ENCODE results near the gene COA5. TPM values are rescaled to one million over a fixed set of nuclear protein-coding genes. Genes with fewer than 3 reads are reported as not detected.

The COA5 gene
- total and polyA plus RNA-seq, 7 donors = 22.5 to 58.5 (median 33.2) TPM

GRCh38 chr2:98592565-98592964, 15.7 kb downstream of the COA5 start:
- WGBS, 3 donors = 93 to 95% (median 94%) methylated on average over 8 of the region's 8 CpGs
- intact Hi-C loops (cut with DNase I) = no loop called here
- peaks cover 0 to 23% of the 10 kb centered on the region in 2 donors for H3K36me3 ChIP-seq (ENCODE audit: insufficient read depth in 1 of 2, low read depth in 1 of 2)
- H3K27me3 ChIP-seq (ENCODE audit: insufficient read depth in 3 of 3, low read length in 2 of 3) = no peaks in the 10 kb centered on the region
- no peak overlapping the region for H3K27ac ChIP-seq
- no peaks in the 10 kb centered on the region for H3K4me1 ChIP-seq
- H3K9me3 ChIP-seq = no peaks in the 10 kb centered on the region
- DNase-seq (no peak), ATAC-seq (peak in 1 of 4 donors; percentile 5)
- no peak for TF ChIP-seq CTCF (IDR thresholded peaks at IDR 0.05)
- no peak overlapping the region for H3K4me3 ChIP-seq

GRCh38 chr2:98589489-98589888, 18.8 kb downstream of the COA5 start:
- H3K27me3 ChIP-seq (ENCODE audit: insufficient read depth in 3 of 3, low read length in 2 of 3) = no peaks in the 10 kb centered on the region
- no peak for TF ChIP-seq CTCF (IDR thresholded peaks at IDR 0.05)
- ATAC-seq = no peak
- no peak overlapping the region for H3K4me3 ChIP-seq
- no peak for DNase-seq
- H3K9me3 ChIP-seq = no peaks in the 10 kb centered on the region
- intact Hi-C loops (cut with DNase I) = no loop called here
- no peak overlapping the region for H3K27ac ChIP-seq
- no peaks in the 10 kb centered on the region for H3K4me1 ChIP-seq
- H3K36me3 ChIP-seq (ENCODE audit: insufficient read depth in 1 of 2, low read depth in 1 of 2) = peaks cover 0 to 20% of the 10 kb centered on the region in 2 donors
- 69 to 91% (median 77%) methylated on average over 4 of the region's 4 CpGs for WGBS, 3 donors

DNA sequence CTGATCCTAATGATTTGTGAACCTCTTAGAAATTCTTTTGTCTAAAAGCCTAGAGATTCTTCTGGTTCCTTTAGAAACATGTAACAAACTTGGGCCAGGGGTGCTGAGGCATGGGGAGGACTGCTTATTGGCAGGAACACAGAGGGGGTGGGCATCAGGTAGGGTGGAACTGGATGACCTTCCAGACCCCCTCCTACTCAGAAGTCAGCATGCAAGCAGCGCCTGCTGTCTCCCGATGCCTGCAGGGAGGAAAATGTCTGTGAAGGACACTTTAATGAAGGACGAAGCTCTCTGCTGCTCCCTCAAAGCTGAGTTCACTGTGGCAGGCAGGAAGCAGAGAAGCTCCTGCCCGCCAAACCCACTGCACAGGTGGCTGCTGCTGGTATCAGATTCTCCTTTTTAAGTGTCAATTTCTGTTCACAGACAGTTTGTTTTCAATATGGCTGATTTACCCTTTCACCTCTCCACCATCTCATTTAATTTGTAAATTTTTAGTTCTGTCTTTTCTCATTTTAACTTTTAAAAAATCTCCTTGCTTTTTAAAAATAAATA, 19.4 kb downstream of the COA5 start:
- intact Hi-C loops (cut with DNase I) = no loop called here
- DNase-seq (no peak), ATAC-seq (no peak)
- no peak overlapping the region for H3K4me3 ChIP-seq
- peaks cover 0 to 23% of the 10 kb centered on the region in 2 donors for H3K36me3 ChIP-seq (ENCODE audit: insufficient read depth in 1 of 2, low read depth in 1 of 2)
- no peaks in the 10 kb centered on the region for H3K27me3 ChIP-seq (ENCODE audit: insufficient read depth in 3 of 3, low read length in 2 of 3)
- no peaks in the 10 kb centered on the region for H3K9me3 ChIP-seq
- TF ChIP-seq CTCF (IDR thresholded peaks at IDR 0.05) = no peak
- H3K4me1 ChIP-seq = no peaks in the 10 kb centered on the region
- no peak overlapping the region for H3K27ac ChIP-seq
- 52 to 64% (median 55%) methylated on average over 4 of the region's 4 CpGs for WGBS, 3 donors

GRCh38 chr2:98586551-98587140, 21.7 kb downstream of the COA5 start:
- peaks cover 0 to 43% of the 10 kb centered on the region in 2 donors for H3K36me3 ChIP-seq (ENCODE audit: insufficient read depth in 1 of 2, low read depth in 1 of 2)
- H3K4me3 ChIP-seq = no peak overlapping the region
- no peak for ATAC-seq
- no peaks in the 10 kb centered on the region for H3K9me3 ChIP-seq
- DNase-seq = peak in 1 of 2 donors; percentile 20
- no peaks in the 10 kb centered on the region for H3K4me1 ChIP-seq
- TF ChIP-seq CTCF (IDR thresholded peaks at IDR 0.05) = no peak
- no peak overlapping the region for H3K27ac ChIP-seq
- intact Hi-C loops (cut with DNase I) = no loop called here
- no peaks in the 10 kb centered on the region for H3K27me3 ChIP-seq (ENCODE audit: insufficient read depth in 3 of 3, low read length in 2 of 3)
- WGBS, 3 donors = 87 to 89% (median 89%) methylated on average over 6 of the region's 6 CpGs

DNA sequence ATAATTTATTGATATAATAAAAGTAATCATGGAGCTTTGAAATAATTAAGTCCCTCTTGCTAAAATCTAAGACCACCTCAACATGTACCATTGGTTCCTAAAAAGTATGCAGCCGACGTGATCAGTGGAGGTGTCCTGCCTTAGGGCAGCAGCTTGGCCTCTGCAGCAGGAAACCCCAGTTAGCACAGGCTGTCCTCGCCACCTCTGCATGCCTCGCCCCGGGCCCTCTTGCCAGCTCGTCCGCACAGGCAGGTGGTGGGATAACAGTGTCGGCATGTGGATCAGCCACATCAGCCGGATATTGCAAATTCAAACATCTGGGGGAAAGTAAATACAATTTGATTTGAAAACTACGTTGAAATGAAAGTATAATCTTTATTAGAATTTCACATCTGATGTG, 22.9 kb downstream of the COA5 start:
- no peak for DNase-seq
- intact Hi-C loops (cut with DNase I) = no loop called here
- Histone ChIP-seq H3K4me1 (no peaks in the 10 kb centered on the region), H3K4me3 (no peak overlapping the region), H3K9me3 (no peaks in the 10 kb centered on the region), H3K27ac (no peak overlapping the region), H3K27me3 (ENCODE audit: insufficient read depth in 3 of 3, low read length in 2 of 3) (no peaks in the 10 kb centered on the region), H3K36me3 (ENCODE audit: insufficient read depth in 1 of 2, low read depth in 1 of 2) (peaks cover 0 to 51% of the 10 kb centered on the region in 2 donors)
- no peak for TF ChIP-seq CTCF (IDR thresholded peaks at IDR 0.05)
- WGBS, 3 donors = 89 to 95% (median 95%) methylated on average over 10 of the region's 10 CpGs
- no peak for ATAC-seq

All from psoas muscle (tissue), 8 donors.